ENCODE results near the gene GAGE12J. TPM values are rescaled to one million over a fixed set of nuclear protein-coding genes. Genes with fewer than 3 reads are reported as not detected.
"Not testable (repeated sequence)": the region's sequence is repeated elsewhere in the genome, so short reads cannot be mapped to it uniquely, and the experiment has no call there.

Gene GAGE12J
- total RNA-seq, 2 experiments from 2014 or later, result not detected

DNA sequence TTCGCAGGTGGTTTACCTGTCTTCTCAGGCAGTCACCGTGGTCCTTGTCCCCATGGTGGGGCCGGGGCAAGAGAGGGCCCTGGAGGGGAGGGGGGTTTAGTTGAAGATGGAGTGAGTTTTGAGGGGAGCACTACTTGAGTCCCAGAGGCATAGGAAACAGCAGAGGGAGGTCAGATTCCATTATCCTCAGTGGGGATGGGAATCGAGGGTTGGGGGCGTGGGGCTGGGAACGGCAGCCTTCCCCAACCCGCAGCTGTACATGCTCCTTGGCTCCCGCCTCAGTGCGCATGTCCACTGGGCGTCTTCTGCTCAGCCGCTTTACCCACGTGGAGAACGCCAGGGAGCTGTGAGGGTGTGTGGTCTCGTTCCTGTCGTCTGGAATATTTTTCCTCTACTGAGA is 18.5 kb upstream of the GAGE12J start, which contains the start of gene GAGE10:
Gene GAGE10, plus strand, starts transcription at position 301 of the 400 bp plus-strand sequence. CDS start 1,214 bp downstream, outside the sequence.
- no peak within 1 kb of the TSS for H2AFZ ChIP-seq (ENCODE audit: low read length)

DNA sequence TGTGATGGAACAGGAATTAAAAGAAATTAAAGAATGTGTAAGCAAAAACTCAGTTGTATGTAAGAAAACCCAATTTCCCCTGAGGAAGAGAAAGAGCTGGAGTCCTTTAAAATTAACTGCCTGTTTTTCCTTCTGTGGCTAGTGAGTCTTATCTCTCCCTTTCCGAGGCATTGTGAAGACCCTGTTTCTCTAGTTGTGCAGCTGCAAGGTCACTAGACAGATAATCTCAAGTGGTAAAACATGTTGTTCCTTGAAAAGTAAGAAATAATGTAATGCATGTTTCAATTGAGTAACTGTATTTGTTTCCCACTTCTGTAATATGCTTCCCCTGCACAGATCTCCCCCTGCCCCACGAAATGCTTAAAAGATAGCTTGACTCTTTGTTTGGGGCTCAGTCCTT is 14.1 kb upstream of the GAGE12J start:
- H3K36me3 ChIP-seq (ENCODE audit: insufficient read depth, low read length); intact Hi-C loops (cut with micrococcal nuclease; ENCODE audit: unreplicated experiment); POLR2A ChIA-PET; H3K4me2 ChIP-seq (ENCODE audit: low read length); H3K9me2 ChIP-seq (ENCODE audit: insufficient read depth, low read length); H2AFZ ChIP-seq (ENCODE audit: low read length); H3K9me3 ChIP-seq (ENCODE audit: low read length); H3K4me3 ChIP-seq (ENCODE audit: low read depth, low read length, poor library complexity, severe bottlenecking); DNase-seq (ENCODE audit: low spot score); H3K27ac ChIP-seq (ENCODE audit: low read depth, low read length, poor library complexity, severe bottlenecking); H3K79me2 ChIP-seq (ENCODE audit: insufficient read depth, low read depth, low read length); H3K4me1 ChIP-seq (ENCODE audit: insufficient read depth, low read length, poor library complexity, severe bottlenecking); H4K20me1 ChIP-seq (ENCODE audit: insufficient read depth, low read length); CTCF ChIA-PET (ENCODE audit: unreplicated experiment); BruUV-seq (replicated peaks): not testable (repeated sequence)

More for the DNA sequence above, 18.5 kb upstream of the GAGE12J start, which contains the start of gene GAGE10:
- H3K27ac ChIP-seq (ENCODE audit: low read depth, low read length, poor library complexity, severe bottlenecking), result no peak within 1 kb of the TSS
- no peaks in the 10 kb centered on the region for H3K9me2 ChIP-seq (ENCODE audit: insufficient read depth, low read length)
- CTCF ChIA-PET (ENCODE audit: unreplicated experiment), result no interaction called here
- BruUV-seq (replicated peaks), result no TSS peak
- intact Hi-C loops (cut with micrococcal nuclease; ENCODE audit: unreplicated experiment), result no loop called here
- POLR2A ChIA-PET, result no interaction called here
- no peak for DNase-seq (ENCODE audit: low spot score)
- H3K4me1 ChIP-seq (ENCODE audit: insufficient read depth, low read length, poor library complexity, severe bottlenecking), result no peaks in the 10 kb centered on the region
- no peak within 1 kb of the TSS for H3K4me2 ChIP-seq (ENCODE audit: low read length)
- H3K4me3 ChIP-seq (ENCODE audit: low read depth, low read length, poor library complexity, severe bottlenecking), result no peak within 1 kb of the TSS
- H3K36me3 ChIP-seq (ENCODE audit: insufficient read depth, low read length), result no peaks in the 10 kb centered on the region
- no peaks in the 10 kb centered on the region for H4K20me1 ChIP-seq (ENCODE audit: insufficient read depth, low read length)
- H3K9me3 ChIP-seq (ENCODE audit: low read length), result no peaks in the 10 kb centered on the region
- TF ChIP-seq EZH2phosphoT487 (IDR thresholded peaks at IDR 0.05; ENCODE audit: borderline replicate concordance, low read depth, low read length), result no peak
- TF ChIP-seq, protein P1, sequence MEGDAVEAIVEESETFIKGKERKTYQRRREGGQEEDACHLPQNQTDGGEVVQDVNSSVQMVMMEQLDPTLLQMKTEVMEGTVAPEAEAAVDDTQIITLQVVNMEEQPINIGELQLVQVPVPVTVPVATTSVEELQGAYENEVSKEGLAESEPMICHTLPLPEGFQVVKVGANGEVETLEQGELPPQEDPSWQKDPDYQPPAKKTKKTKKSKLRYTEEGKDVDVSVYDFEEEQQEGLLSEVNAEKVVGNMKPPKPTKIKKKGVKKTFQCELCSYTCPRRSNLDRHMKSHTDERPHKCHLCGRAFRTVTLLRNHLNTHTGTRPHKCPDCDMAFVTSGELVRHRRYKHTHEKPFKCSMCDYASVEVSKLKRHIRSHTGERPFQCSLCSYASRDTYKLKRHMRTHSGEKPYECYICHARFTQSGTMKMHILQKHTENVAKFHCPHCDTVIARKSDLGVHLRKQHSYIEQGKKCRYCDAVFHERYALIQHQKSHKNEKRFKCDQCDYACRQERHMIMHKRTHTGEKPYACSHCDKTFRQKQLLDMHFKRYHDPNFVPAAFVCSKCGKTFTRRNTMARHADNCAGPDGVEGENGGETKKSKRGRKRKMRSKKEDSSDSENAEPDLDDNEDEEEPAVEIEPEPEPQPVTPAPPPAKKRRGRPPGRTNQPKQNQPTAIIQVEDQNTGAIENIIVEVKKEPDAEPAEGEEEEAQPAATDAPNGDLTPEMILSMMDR (conservative IDR thresholded peaks at IDR 0.05; ENCODE audit: low read length), result no peak
- H3K79me2 ChIP-seq (ENCODE audit: insufficient read depth, low read depth, low read length), result no peaks in the 10 kb centered on the region

DNA sequence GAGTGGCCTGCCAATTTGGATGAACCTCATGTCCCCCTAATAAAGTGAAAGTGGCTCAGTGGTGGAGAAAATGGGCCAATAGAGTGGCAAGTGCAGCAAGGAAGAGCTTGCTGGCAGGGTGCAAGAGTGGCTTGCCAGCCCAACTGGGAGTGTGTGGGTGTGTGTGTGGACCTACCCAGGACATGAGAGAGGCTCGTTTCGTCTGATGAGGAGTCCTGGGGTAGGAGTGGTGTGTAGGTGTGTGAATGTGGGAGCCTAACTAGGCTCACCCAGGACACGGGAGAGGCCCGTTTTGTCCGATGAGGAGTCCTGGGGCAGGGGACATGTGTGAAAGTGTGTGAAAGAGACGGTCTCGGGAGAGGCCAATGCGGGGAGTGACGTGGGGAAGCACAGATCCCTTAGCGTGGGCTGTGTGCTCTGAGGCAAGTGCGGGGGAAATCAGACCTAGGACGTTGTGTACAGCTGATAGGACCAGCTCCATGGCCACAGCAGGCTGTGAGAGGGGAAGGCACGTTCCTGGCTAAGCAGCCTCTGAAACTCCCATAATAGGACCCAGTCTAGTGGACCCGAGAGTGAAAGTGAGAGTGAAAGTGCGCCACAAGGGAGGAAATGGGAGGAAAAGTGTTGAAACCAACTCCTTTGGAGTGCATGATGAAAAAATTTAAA is 13.1 kb upstream of the GAGE12J start:
- H3K36me3 ChIP-seq (ENCODE audit: insufficient read depth, low read length), result no peaks in the 10 kb centered on the region
- no peaks in the 10 kb centered on the region for H3K9me2 ChIP-seq (ENCODE audit: insufficient read depth, low read length)
- intact Hi-C loops (cut with micrococcal nuclease; ENCODE audit: unreplicated experiment), result no loop called here
- no peak overlapping the region for H3K27ac ChIP-seq (ENCODE audit: low read depth, low read length, poor library complexity, severe bottlenecking)
- no peak for DNase-seq (ENCODE audit: low spot score)
- H3K4me3 ChIP-seq (ENCODE audit: low read depth, low read length, poor library complexity, severe bottlenecking), result no peak overlapping the region
- H3K9me3 ChIP-seq (ENCODE audit: low read length), result no peaks in the 10 kb centered on the region
- no peaks in the 10 kb centered on the region for H4K20me1 ChIP-seq (ENCODE audit: insufficient read depth, low read length)
- POLR2A ChIA-PET, result no interaction called here
- CTCF ChIA-PET (ENCODE audit: unreplicated experiment), result no interaction called here
- H3K4me2 ChIP-seq (ENCODE audit: low read length), result peak overlapping the region; percentile 51; the same call in 1 of the 2 replicates
- no peaks in the 10 kb centered on the region for H3K4me1 ChIP-seq (ENCODE audit: insufficient read depth, low read length, poor library complexity, severe bottlenecking)
- TF ChIP-seq, protein P1 (conservative IDR thresholded peaks at IDR 0.05; ENCODE audit: low read length), result no peak
- no peak for TF ChIP-seq EZH2phosphoT487 (IDR thresholded peaks at IDR 0.05; ENCODE audit: borderline replicate concordance, low read depth, low read length)
- H2AFZ ChIP-seq (ENCODE audit: low read length), result peak overlapping the region; percentile 69; the same call in 1 of the 2 replicates
- H3K79me2 ChIP-seq (ENCODE audit: insufficient read depth, low read depth, low read length), result no peaks in the 10 kb centered on the region
- BruUV-seq (replicated peaks), result no TSS peak

Measured in OCI-LY7 (cell line).